Fibroblast of peridontal ligament (primary cell): ENCODE measurements around the gene EPHA2.

Source experiments
- DNase-seq: peaks from one replicate; pipeline ENCODE4 v3.0.0-alpha.2; 2010; ENCODE audit errors: extremely low read depth

EPHA2 gene

DNA sequence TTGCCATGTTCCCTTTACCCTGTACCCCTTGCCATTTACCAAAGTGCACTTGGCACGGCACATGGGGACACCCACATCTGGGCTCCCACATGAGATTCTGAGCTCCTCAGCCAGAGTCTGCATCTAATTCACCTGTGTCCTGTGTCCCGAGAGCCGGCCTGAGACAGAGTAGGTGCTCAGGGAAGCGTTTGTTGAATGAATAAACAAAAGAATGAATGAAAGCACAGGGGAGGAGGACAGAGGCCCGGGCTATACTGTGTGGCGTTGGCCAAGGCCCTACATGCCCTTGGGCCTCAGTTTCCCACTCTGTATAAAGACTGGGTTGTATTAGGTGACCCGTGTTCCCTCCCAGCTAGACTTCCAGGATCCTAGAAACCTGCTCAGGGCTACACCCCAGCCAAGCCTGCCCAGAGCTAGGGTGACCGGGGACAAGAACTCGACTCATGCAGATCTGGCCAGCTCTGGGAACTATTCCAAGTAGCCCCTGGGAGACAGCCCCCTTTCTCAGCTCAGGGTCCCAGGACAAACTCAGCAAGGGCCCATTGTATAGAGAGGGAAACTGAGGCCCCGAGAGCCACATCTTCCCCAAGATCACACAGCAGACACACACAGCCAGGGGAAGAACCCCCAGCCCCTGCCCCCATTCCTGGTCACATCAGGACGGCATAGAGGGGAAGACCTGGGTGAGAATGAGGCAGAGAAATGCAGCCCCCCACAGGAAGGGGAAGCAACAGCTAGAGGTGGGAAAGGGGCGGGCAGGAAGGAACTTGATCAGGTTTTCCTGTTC is 6.0 kb downstream of the EPHA2 start:
- no peak for DNase-seq

DNA sequence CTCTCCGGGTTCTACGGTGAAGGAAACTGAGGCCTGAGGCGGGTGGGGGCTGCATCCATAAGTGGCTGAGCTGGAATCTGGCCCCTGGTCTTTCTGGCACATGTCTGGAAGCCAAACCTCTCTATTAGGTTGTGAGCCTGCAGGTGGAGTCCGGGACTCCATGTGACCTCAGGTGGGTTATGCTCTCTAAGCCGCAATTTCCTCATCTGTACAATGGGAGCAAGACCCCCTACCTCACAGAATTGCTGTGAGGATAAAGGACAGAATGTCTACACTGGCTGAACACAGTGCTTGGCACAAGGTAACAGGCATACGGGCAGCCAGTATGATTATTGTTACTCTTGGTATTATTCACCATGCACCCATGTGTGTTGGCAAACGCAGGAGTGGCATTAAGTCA is 6.7 kb downstream of the EPHA2 start:
- no peak for DNase-seq

DNA sequence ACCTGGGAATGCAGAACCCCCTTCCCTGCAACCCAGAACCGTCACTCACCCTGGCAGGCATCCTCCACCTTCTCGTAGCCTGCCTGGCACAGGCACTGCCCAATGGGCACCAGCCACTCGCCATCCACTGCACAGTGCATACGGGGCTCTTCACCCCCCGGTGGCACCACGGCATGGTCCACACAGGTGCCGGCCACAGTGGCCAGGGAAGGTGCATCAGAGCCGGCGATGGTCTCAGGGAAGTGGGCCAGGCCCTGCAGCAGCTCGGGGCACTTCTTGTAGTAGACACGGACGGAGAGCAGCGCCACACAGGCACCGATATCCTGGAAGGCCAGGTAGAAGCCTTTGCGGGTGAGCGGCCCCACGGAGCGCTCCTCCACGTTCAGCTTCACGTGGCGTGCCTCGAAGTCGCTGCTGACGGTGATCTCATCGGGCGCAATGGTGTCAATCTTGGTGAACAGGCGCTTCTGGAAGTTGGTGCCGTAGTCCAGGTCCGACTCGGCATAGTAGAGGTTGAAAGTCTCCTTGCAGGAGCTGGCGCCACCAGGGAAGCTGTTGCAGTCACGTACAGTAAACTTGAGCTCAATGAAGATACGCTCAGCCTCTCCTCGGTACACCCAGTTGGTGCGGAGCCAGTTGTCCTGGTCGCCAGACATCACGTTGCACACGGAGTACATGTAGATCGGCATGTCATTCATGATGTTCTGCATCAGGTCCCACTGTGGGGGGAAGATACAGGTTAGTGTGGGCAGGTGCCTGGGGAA is 7.4 kb downstream of the EPHA2 start:
- no peak for DNase-seq

DNA sequence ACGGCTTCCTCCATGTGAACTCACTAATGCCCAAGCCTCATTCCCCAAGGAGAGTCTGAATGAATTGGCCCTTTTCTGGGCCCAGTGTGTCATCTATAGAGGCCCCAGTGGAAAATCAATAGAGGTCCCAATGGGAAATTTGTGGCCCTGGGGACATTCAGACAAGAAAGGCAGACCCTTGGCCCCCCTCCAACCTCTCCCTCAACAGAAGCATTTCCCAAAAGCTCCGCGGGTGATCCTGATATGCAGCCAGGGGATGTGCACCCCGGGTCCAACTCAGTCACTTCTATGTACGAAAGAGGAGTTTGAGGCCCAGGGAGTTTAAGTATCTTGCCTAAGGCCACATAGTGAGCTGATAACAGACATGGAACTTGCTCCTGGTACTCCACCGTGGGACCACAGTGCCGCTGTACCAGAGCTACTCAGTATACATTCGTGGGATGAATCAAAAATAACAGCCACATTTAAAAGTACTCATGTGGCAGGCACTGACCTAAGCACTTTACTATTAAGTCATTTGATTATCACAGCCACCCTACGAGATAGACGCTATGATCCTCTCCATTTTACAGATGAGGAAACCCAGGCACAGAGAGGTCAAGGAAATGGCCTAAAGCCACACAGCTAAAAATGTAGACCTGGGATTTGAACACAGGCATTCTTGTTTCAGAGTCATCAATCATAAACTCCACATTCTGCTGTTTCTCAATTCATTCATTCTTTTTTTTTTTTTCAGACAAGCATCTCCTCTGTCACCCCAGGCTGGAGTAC is 8.5 kb downstream of the EPHA2 start:
- DNase-seq, result no peak

DNA sequence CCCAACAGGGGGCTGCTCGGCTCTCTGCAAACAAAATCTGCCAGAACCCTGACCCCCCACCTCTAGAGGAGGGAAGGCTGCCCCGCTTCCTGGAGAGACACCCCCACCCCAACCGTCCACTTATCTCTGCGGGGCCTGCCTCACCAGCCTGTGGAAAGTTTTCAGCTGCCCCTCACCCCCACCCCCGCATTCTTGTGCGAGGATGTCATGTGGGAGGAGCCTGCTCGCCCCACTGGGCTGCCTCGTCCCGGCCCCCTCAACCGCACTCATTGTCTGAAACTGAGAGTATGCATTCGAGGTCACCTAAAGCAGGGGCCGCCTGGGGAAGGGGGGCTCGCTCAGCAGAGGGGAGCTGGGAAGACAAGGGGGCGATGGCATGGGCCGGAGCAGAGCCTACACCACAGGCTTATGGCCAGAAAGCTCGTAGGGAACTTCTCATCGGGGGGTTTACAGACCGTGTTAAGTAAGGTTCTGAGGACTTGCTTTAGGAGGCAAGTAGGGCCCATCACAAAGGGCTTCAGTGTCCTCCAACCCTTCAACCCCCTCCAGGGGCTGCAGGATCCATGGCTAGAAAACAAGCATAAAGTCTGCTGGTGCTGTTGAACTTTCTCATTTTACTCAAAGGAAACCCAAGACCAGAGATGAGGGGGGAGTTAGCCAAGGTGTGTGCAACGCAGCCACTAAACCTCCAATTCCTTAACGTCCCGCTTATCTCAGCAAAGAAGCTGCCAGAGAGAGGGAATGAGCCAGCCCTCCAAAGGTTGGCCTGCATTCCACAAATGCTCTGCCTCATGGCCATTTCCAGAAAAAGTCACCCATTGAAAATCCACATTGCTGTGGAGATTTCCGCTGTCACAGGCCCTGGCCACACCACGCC is 9.4 kb downstream of the EPHA2 start:
- peak; percentile 69 for DNase-seq

DNA sequence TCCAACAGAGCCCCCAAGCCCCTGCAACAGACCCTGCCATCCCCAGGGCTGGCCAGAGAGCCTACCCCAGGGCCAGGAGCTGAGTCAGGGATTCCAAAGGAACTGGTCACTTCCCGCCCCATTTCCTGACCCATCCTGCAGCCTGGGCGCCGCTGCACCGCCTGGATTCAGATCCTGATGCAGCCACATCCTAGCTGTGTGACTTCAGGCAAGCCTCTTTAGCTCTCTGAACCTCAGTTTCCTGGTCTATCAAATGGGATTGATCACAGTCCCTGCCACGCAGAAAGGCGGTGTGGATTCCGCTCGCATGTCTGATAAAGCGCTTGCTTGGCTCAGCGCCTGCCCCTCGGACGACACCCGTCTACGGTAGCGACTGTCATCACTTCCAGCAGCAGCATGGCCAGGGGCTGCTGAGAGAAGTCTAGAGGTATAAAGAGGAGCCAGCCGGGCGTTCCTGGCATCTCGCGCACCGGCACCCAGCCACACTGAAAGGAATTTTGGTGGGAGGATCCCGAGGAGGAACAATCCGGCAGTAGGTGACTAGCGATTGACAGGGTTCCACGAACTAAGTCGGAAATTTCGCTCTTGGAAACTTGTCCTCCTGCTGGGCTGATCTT is 10.1 kb downstream of the EPHA2 start:
- peak; percentile 73 for DNase-seq

DNA sequence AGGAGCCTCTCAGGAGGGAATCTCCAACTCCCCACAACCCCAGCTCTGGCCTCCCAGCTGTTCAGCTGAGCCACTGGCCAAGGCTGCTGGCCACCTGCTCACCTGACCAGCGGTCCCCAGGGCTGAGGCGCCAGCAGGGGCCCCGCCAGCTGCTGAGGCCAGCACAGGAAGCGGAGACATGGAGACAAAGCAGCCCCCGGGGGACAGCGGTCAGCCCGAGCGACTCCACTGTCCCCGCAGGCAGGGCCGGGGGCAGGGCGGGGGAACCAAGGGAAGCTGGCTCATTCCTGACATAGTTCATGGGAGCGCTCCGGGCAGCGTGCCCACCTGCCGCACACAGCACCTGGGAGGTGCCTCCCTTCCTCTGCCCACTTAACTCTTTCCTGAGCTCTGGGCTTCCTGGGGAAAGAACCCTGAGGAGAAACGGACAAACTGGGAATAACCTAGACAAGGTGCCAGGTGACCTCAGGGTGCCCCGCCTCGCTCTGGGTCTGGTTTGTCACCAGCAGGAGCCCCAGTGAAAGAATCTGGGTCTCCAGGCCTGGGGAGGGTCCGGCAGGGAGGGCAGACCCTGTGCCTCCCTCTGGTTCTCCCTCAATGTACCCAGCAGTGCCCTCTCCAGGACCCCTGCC is 10.7 kb downstream of the EPHA2 start:
- DNase-seq, result no peak

DNA sequence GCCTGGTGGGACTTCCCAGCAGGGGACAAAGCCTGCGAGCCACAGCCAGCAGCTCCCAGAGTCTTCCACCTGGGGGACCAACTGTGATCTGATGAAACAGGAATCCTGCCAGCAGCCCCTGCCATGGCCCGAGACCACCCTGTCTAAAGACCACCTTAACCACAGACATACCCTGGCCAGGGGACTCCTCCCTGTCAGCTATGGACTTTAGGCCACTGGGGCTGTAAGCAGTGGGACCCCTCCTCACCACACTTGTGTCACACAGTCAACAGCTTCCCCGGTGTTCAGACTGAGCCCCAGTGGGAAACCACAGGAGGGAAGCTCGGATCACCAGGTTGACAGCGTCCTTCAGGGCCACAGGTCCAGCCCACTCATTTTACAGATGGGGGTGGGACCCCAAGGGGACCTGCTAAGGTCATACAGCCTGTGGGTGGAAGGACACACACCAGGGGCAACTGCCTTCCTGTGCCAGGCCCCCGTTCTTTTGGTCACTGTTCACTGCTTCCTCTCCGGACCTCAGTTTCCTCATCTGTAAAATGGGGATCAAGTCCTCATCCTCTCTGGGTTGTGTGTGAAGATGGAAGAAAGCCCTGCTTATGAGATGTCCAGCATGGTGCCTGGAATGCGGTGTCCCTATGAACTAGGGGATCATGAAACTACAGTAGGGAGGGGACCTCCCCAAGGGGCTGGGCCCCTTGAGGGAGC is 11.4 kb downstream of the EPHA2 start:
- no peak for DNase-seq

DNA sequence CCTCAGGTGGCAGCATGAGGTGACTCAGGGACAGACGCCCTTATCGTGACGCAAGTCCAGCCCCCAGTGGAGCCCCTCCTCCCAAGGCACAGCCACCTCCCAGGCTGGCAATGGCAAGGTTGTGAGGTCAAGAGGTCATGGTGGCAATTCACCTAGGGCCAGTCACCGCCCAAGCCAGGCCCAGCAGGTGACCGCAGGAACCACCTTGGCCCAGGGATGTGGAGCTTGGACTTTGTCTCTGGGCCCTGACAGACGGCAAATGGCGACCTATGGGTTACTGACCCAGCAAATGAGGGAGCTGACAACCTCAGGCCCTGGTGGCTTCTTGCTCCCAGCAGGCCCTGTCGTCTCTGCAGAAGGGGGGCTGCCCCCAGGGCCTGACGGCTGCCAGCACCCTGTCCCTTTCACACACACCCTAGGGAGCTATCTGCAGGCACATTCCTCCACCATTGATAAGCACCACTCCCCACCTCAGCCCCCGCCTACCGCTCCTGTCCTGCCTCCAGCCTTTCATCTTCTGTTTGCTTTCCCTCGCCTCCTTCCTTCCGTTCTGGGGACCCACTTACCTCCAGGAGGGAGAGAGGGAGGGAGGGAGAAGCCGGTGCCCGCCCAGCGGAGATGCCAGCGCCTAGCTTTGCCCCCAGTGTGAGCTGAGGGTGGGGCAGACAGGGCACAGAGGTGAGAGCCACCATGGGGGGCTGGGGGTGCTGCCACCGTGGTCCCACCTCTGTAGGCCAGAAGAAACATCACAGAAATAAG is 12.1 kb downstream of the EPHA2 start:
- no peak for DNase-seq

DNA sequence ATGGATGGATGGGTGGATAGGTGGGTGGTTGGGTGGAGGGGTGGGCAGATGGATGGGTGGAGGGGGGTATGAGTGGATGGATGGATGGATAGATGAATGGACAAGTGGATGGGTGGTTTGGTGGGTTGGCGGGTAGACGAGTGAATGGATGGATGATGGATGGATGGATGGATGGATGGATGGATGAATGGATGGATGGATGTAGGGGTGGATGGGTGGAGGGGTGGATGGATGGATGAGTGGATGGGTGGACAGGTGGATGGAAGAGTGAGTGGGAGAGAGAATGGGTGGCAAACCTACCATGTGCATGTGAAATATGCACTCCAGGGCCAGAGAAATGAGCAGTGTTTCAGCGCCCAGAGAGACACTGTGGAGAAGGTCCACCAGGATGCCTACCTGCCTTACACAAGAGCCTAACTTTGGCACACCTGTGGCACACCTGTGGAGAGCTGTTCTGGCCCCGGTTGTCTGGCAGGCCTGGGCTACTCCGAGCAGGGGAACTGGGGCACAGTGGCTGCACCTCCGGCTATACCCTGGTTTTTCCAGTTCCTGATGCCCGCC is 12.8 kb downstream of the EPHA2 start:
- no peak for DNase-seq

DNA sequence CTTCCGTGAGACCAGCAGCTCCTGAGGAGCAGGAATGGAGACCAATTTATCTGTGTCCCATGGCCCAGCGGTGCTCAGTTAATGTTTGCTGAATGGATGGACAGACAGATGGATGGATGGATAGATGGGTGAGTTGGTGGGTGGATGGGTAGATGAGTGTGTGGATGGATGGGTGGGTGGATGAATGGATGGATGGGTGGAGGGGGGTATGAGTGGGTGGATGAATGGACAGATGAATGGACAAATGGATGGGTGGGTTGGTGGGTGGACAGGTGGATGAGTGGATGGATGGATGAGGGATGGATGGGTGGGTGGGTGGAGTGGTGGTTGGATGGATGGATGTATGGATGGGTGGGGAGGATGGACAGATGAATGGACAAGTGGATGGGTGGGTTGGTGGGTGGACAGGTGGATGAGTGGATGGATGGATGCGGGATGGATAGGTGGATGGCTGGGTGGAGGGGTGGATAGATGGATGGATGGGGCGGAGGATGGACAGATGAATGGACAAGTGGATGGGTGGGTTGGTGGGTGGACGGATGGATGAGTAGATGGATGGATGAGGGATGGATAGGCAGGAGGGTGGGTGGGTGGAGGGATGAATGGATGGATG is 13.4 kb downstream of the EPHA2 start:
- DNase-seq, result no peak

DNA sequence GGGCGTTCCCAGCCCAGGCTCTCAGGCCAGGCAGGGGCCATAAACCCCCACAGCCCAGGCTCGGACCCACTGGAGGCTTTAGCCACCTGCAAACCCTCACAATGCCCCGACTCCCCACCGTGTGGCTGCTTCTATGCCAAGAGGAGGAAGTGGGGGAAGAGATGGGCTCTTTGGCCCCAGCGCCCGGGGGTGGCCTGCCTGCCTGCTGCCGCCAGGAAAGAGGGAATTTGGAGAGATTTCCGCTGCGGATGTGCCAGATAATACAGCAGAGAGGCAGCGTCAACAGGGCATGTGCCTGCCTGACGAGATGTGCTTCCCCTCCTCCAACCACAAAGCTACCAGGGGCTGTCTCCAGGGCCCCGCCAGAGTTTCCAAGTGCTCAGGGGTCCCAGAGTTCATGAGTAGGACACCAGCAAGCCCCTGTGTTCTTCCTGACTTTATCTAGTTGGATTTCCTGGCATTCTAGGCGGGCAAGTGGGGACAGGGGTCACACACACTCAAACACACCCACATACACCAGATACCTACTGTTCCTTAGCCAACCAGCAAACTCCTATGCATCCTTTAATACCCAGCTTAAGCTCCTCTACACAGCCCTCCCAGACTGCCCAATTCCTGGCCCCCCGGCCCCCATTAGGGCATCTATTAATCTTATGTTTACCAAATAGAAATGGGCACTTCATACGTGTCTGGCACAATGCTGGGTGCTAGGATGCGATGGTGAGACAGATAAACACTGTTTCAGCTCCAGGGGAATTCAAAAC is 14.1 kb downstream of the EPHA2 start:
- no peak for DNase-seq

DNA sequence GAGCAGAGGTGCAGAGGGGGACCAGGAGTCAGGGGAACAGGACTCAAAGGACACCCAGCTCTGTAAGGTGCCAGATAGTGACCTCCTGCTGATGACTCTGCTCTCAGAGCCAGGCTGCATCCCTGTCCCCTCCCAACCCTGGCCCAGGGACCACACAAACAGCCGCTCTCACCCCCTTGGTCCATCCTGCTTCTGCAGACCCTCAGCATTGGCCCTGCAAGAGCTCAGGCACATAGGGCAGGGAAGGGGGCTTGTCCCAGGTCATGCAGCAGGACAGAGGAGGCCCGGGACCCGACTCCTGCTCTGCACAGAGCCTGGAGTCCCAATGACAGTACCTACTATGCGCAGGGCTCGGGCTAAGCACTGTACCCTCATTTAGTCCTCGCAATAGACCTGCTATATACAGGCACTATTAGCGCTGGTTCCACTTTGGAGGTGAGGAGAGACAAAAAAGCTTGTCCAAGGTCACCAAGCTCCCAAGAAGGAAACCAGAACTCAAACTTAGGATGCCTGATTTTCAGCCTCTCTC is 15.7 kb downstream of the EPHA2 start:
- DNase-seq, result no peak

DNA sequence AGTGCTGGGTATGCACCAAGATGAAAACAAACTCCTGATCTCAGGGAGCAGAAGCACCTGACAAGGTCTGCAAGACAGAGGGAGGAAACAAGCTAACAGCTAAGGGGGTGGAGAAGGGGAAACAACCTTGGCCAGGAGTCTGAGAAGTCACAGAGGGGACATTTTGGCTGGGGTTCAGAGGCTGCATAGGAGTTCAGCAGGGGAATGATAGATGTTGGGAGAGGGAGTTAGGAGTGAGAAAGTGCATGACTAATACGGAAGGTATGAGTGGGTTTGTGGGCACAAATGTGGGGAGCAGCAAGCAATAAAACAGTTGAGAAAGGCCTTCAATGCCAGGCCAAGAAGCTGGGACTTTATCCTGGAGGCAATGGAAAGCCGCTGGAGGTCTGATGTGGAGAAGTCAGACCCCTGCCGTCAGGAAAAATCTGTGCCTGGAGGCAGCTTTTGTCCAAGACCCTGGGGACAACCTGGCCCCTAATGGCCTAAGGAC is 16.4 kb downstream of the EPHA2 start:
- DNase-seq, result peak; percentile 80

DNA sequence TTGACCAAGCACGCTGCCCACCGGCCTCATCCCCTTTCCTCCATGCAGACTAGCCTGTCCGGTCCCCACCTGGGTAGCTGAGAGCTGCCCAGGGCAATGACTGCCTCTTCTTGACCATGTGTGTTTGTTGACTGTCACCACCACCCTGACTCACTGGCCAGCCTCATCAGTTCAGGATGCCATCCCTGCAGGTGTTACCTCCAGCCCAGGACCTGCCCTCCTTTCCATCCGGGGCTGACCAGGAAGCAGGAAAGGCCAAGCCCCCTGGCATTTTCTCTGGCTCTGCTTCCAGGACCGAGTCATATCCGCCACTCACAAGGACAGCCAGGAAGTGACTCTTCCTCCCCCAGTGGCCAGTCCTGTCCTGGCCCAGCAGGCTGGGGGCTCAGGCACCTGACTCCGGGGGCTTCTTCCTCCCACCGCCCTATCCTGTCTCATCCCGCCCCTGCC is 17.1 kb downstream of the EPHA2 start:
- no peak for DNase-seq

DNA sequence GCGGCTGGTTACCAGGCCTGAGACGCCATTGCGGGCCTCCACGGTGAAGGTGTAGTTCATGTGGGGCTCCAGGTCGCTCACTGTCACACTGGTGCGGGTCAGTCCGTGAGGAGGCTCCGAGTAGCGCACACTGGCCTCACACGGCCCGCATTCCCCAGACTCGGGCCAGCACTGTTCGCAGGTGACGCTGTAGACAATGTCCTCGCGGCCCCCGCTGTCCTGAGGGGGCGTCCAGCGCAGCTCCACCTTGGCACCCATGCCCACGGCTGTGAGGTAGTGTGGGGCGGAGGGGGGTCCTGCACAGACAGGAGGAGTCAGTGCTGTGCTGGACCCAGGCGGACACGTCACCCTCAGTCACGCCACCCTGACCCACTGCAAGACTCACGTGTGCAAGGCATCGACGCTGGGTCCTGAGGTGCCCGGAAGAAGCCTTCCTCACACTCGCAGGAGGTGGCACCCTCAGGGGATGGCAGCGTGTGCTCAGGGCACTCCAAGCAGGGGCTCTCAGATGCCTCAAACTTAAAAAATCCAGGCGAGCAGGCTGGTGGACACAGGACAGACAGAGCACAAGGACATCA is 17.9 kb downstream of the EPHA2 start:
- DNase-seq, result no peak

DNA sequence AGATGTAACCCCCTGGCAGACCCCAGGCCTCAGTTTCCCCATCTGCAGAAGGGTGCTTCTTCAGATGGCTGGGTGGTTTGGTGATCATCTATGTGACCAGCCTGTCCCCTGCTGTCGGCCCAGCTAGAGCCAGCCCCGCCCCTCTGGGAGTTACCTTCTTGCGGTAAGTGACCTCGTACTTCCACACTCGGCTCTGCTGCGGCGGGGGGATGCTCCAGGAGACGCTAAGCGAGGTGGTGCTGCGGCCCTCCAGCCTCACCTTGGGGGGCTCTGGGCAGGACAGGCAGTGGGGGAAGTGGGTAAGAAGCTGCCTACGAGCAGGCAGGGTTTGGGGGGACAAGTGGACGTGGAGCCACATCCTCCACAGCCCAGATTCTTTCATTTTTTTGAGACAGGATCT is 20.4 kb downstream of the EPHA2 start:
- DNase-seq, result no peak
